Activated CD8-positive, alpha-beta T cell treated with anti-CD3 and anti-CD28 coated beads for 36 hours (primary cell): ENCODE results near the gene DHRS7B. TPM values are rescaled to one million over a fixed set of nuclear protein-coding genes. Genes with fewer than 3 reads are reported as not detected.

Experiments used
- ATAC-seq: fragments of 200-7000 bp; cut with Tn5 transposase; one replicate; pipeline ENCODE4 v1.10.0; 2021; ENCODE audit warnings: mild to moderate bottlenecking, moderate library complexity
- CTCF ChIA-PET: fragments of 350-600 bp; sonication (Branson Sonifier 250); formaldehyde crosslinking; loops from one replicate; lab custom pipeline; 2021; ENCODE audit warnings: antibody characterized with exemption; lab: Charles Lee
- POLR2A ChIA-PET: fragments of 350-600 bp; sonication (Branson Sonifier 250); formaldehyde crosslinking; loops from one replicate; lab custom pipeline; 2021; ENCODE audit warnings: antibody characterized with exemption; lab: Charles Lee
- DNase-seq: peaks from one replicate; pipeline ENCODE4 v3.0.0-alpha.2; 2020
- H3K27ac Mint-ChIP-seq: one replicate; pipeline ENCODE4 v1.8.0; 2021; ENCODE audit warnings: mild to moderate bottlenecking, mixed read lengths
- H3K27me3 Mint-ChIP-seq: one replicate; pipeline ENCODE4 v1.8.0; 2021; ENCODE audit warnings: mixed read lengths
- H3K36me3 Mint-ChIP-seq: one replicate; pipeline ENCODE4 v1.8.0; 2021; ENCODE audit warnings: low read depth, mixed read lengths
- H3K4me1 Mint-ChIP-seq: one replicate; pipeline ENCODE4 v1.8.0; 2021; ENCODE audit warnings: low read depth, mixed read lengths
- H3K4me3 Mint-ChIP-seq: one replicate; pipeline ENCODE4 v1.8.0; 2021; ENCODE audit warnings: mild to moderate bottlenecking, moderate library complexity, mixed read lengths
- H3K9me3 Mint-ChIP-seq: one replicate; pipeline ENCODE4 v1.8.0; 2021; ENCODE audit warnings: mixed read lengths
- intact Hi-C: fragments of 100-400 bp; cut with micrococcal nuclease; formaldehyde crosslinking; loops from one replicate; pipeline ENCODE4 v1.10.0; 2022
- total RNA-seq, 2 experiments: library from RNA; stranded (reverse); gene quantifications; one replicate each; pipeline ENCODE4 v1.2.3, GENCODE V29; 2021
- TF ChIP-seq, protein P1 (sequence below): fragments of 200-600 bp; IDR thresholded peaks from one replicate; pipeline ENCODE4 v1.8.0; 2022; ENCODE audit warnings: antibody characterized with exemption, mild to moderate bottlenecking

Gene DHRS7B
- total RNA-seq, 2 experiments from 2014 or later = 13.5 to 15.3 TPM

DNA sequence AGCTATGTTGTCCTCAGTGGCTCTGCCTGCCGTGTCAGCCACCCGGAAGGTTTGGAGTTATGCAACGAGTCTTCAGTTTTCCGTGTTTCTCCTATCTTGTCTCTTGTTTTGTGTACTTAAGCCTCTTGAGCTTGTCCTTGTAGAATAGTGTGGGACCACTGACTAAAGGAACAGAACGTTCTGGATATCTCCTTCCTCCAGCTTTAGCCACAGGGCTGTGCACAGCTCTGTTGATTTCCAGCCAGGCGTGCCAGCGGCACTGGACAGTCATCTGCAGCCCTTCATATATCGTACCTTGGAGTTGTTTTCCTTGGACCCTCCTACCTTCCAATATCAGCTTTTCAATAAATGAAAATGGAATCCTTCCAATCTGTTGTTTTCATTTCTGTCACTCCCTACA, 47.4 kb downstream of the DHRS7B start:
- TF ChIP-seq, protein P1, sequence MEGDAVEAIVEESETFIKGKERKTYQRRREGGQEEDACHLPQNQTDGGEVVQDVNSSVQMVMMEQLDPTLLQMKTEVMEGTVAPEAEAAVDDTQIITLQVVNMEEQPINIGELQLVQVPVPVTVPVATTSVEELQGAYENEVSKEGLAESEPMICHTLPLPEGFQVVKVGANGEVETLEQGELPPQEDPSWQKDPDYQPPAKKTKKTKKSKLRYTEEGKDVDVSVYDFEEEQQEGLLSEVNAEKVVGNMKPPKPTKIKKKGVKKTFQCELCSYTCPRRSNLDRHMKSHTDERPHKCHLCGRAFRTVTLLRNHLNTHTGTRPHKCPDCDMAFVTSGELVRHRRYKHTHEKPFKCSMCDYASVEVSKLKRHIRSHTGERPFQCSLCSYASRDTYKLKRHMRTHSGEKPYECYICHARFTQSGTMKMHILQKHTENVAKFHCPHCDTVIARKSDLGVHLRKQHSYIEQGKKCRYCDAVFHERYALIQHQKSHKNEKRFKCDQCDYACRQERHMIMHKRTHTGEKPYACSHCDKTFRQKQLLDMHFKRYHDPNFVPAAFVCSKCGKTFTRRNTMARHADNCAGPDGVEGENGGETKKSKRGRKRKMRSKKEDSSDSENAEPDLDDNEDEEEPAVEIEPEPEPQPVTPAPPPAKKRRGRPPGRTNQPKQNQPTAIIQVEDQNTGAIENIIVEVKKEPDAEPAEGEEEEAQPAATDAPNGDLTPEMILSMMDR = no peak
- H3K9me3 Mint-ChIP-seq = no peaks in the 10 kb centered on the region
- no peak overlapping the region for H3K27ac Mint-ChIP-seq
- H3K4me3 Mint-ChIP-seq = no peak overlapping the region
- H3K27me3 Mint-ChIP-seq = no peaks in the 10 kb centered on the region
- peaks cover 18% of the 10 kb centered on the region for H3K4me1 Mint-ChIP-seq
- peaks cover 6% of the 10 kb centered on the region for H3K36me3 Mint-ChIP-seq
- CTCF ChIA-PET = no interaction called here
- no peak for ATAC-seq
- intact Hi-C loops = no loop called here
- POLR2A ChIA-PET = no interaction called here
- no peak for DNase-seq

DNA sequence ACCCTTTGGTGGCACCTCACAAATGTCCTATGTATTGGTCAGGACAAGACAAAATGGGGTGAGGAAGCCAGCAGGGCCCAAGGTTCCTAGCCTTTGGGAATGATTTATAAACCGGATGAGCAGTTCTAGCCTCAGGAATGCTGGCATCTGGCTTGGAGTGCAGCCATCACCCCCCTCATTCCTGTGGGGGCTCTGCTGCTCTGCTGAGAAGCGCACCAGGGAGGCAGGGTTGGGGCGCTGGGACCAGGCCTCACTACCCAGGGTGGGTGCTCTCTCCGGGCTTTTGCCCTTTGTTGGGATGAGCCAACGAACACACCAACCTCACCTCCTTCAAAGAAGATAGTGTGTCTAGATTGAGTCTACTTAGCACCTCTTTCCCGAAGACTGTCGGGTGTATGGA, 47.9 kb downstream of the DHRS7B start:
- POLR2A ChIA-PET = no interaction called here
- peaks cover 18% of the 10 kb centered on the region for H3K4me1 Mint-ChIP-seq
- H3K27me3 Mint-ChIP-seq = no peaks in the 10 kb centered on the region
- DNase-seq (no peak), ATAC-seq (no peak)
- no peaks in the 10 kb centered on the region for H3K9me3 Mint-ChIP-seq
- H3K36me3 Mint-ChIP-seq = peaks cover 8% of the 10 kb centered on the region
- no peak overlapping the region for H3K4me3 Mint-ChIP-seq
- no peak overlapping the region for H3K27ac Mint-ChIP-seq
- TF ChIP-seq, protein P1 = no peak
- CTCF ChIA-PET = no interaction called here
- intact Hi-C loops = no loop called here

DNA sequence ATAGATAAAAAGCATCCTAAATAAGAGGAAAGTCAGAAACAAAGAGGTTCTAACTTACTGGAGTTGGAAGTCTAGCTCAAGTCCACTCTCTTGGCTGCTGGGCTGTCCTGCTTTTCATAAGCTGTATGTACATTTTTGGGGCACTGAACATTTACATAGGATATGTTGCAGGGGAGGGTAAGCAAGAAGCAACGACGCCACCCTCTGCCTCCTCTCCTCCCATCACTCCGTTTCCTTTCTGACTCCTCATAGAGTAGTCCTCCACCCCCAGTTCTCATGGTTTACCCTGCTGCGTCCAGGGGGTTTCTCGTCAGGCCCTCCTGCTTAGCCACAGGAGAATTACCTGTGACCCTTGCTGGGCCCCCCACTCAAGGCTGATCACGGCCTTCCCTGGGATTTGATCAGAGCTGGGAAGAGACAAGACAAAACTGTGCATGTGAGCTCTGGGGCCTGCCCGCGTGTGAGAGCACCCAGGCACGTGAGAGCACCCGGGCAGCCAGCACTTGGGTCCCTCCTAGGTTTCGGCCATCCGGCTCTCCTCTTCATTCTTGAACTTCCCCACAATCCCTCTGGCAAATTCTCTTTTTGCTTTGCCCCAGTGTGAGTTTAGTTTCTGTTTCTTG, 50.1 kb downstream of the DHRS7B start:
- H3K27me3 Mint-ChIP-seq = no peaks in the 10 kb centered on the region

DNA sequence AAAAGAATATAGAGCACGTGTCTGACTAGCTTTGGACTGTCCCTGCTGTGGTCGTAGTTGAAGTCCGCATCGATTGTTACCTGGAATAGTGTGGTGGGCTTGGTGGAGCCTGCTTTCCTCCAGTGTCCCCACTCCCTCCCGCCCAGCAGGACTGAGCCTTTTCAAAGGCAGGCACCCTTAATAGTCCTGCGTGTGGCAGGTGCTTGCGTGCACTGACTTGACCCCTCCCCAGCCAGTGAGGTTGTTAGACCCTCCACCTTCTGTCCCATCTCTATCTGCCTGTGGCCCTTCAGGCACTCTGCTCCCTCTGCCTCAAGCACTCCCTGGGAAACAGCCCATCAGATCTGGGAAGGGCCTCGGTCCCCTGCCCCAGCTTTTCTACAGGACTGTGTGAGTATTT, 50.6 kb downstream of the DHRS7B start:
- ATAC-seq (no peak), DNase-seq (no peak)
- H3K4me3 Mint-ChIP-seq = no peak overlapping the region
- POLR2A ChIA-PET = no interaction called here
- no peaks in the 10 kb centered on the region for H3K27me3 Mint-ChIP-seq
- H3K36me3 Mint-ChIP-seq = peaks cover 8% of the 10 kb centered on the region
- CTCF ChIA-PET = no interaction called here
- intact Hi-C loops = no loop called here
- no peak overlapping the region for H3K27ac Mint-ChIP-seq
- H3K4me1 Mint-ChIP-seq = no peaks in the 10 kb centered on the region
- H3K9me3 Mint-ChIP-seq = no peaks in the 10 kb centered on the region
- TF ChIP-seq, protein P1 = no peak

More for the DNA sequence above, 50.1 kb downstream of the DHRS7B start:
- Mint-ChIP-seq H3K4me3 (no peak overlapping the region), H3K36me3 (peaks cover 11% of the 10 kb centered on the region), H3K4me1 (peaks cover 2% of the 10 kb centered on the region), H3K9me3 (no peaks in the 10 kb centered on the region), H3K27ac (no peak overlapping the region)
- TF ChIP-seq, protein P1 = no peak
- intact Hi-C loops = no loop called here
- ChIA-PET CTCF (no interaction called here), POLR2A (no interaction called here)
- DNase-seq = no peak
- ATAC-seq = no peak

DNA sequence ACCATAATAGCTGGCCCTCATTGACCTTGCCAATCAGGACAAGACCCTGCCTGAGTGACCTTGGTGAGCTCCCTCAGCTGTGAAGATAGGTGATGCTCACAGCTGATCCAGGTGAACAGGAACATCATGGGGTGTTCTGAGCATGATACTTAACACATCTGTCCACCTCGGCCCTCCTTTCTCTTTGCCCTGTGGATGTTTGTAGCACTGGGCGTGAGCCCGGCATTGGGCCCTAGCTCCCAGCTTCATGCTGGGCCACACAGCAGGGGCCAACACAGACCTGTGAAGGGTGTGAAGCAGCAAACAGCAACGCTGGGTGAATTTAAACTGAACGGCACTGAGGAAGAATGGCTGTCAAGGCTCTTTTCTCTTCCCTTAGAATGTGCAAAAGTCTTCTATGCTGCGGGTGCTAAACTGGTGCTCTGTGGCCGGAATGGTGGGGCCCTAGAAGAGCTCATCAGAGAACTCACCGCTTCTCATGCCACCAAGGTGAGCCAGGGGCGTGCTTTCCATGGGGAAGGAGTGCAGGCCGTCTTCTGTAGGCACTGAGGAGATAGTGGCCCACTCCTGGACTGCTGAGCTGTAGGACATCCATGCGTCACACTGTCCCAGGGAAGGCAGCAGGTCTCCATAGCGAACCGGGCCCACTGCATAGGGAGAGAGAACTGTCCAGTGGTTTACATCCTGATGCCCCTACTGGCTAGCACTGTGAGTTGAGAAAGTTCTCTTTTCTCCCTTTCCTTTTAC, 51.3 kb downstream of the DHRS7B start:
- Mint-ChIP-seq H3K4me1 (no peaks in the 10 kb centered on the region), H3K27ac (no peak overlapping the region), H3K4me3 (no peak overlapping the region), H3K27me3 (no peaks in the 10 kb centered on the region), H3K9me3 (no peaks in the 10 kb centered on the region), H3K36me3 (peaks cover 8% of the 10 kb centered on the region)
- ATAC-seq (no peak), DNase-seq (no peak)
- intact Hi-C loops = no loop called here
- ChIA-PET CTCF (no interaction called here), POLR2A (no interaction called here)
- TF ChIP-seq, protein P1 = no peak
